ENCODE measurements around the gene CCSER1.

Gene CCSER1

DNA sequence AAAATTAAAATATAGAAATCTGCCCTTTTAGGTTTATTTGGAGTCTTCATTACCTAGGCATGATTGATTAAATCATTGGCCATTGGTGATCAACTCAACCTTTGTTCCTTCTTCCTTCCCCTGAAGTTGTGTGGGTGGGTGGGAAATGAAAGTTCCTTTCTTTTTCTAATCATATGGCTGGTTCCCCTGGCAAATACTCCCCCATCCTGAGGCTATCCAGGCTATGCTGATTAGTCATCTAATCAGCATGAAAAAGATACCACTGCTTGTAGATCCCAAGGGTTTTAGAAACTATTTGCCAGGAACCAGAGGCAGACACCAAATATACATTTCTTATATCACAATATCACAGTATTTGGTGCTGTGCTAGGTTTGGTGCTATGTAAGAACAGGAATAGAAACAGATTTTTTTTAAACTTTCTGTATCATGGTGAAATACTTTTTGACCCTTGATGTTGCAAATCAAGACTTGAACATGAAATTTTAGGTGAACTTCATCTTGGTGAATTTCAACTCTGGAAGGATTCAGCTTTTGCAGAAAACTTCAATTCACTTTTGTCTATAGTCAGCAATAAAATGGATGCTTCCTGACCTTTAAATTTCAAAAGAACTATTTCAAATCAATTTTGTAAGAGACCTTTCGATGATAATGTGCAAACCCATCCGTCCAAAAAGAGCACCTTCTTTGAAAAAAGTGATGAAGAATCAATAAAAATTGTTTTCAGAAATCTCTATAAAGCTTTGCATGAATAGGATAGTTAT lies 71.1 kb downstream of the CCSER1 start:
- no peak for DNase-seq (ENCODE audit: low read depth)

DNA sequence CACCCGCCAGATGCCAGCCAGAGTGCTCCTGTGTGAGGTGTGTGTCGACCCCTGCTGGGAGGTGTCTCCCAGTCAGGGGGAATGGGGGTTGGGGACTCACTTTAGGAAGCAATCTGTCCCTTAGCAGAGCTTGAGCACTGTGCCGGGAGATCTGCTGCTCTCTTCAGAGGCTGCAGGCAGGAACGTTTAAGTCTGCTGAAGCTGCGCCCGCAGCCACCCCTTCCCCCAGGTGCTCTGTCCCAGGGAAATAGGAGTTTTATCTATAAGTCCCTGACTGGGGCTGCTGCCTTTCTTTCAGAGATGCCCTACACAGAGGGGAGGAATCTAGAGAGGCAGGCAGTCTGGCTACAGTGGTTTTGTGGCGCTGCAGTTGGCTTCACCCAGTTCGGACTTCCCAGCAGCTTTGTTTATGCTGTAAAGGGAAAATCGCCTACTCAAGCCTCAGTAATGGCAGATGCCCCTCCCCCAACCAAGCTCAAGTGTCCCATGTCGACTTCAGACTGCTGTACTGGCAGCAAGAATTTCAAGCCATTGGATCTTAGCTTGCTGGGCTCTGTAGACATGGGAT lies 80.8 kb downstream of the CCSER1 start:
- no peak for DNase-seq (ENCODE audit: low read depth)

DNA sequence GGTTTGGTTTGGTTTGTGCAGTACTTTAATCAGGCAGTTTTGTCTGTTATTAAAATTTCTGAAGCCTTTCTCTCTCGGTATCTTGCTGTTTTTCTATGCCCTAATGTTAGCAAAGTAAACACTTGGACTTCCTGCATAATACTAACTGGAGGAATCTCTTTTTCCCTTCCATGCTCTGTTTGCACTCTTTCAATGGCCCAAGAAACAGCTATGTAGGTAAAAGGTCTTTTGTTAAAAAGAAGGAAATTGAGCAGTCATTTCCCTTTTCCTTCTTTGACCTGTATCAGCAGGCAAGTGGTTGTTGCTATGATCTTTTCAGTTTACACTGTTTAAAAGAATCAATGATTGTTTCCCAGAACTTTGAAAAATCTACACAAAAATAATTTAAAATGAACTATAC lies 82.7 kb downstream of the CCSER1 start:
- DNase-seq (ENCODE audit: low read depth): no peak

DNA sequence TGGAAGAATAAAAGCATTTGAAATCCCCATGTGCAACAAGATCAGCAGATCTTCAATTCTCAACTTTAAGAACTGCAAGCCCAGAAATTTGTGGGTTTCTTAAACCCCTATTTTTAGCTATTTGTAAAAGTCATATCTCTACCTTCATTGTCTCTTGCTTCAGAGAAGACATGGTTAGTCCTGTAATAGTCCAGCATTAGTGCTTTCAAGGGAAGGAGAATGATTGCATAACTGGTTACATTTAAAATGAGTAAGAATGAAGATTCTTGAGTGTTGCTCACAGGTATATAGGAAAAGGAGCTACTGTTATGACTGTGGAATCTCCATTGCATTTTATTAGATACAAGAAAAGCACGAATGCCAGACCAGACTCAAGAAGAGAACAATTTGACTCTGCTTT lies 84.0 kb downstream of the CCSER1 start:
- DNase-seq (ENCODE audit: low read depth): no peak

DNA sequence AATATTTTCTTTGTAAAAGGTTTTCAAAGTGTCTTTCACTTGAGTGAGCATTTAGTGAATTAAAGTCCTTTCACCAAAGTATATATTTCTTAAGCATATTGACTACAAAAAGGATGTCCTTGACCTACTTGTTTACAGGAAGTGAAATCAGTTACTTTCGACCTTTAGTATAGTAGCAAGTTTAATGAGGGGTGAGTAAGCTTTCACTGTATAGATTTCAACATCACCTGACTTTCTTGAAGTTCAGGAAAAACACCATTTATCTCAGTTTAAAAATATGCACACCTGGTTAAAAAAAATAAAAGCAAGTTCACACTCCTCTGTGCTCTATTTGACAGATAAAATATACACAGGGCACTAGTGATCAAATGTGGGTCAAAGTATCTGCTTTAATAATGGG lies 88.1 kb downstream of the CCSER1 start:
- no peak for DNase-seq (ENCODE audit: low read depth)

DNA sequence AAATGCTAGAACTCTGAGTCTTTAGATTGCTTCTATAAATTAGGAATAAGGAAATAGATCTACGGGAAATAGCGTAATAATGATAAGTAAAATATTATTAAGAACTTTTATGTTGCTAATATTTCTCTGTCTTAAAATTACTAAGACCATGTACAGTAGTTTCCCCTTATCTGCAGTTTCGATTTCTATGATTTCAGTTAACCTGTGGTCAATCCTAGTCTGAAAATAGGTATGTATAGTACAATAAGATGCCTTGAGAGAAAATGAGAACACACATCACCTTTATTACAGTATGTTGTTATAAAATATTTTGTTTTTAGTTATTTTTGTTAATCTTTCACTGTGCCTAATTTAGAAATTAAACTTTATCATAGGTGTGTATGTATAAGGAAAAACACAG lies 92.6 kb downstream of the CCSER1 start:
- DNase-seq (ENCODE audit: low read depth): no peak

DNA sequence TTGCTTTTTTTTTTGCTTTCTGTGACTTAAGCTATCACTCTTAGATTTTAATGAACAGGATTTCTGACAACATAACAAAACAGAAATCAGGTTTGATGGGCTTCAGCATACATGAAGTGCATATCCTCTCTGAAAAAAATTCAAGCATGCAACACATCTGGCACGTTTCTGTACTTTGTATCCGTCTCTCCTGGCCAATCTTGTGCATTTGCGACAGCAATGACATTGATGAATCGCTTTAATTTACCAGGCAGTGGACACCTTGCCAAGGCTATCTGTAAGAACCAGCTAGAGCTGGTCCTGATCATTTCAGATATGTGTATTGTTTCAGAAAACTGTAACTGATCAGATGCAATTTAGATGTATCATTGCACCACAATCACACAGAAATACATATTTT lies 93.3 kb downstream of the CCSER1 start:
- DNase-seq (ENCODE audit: low read depth): no peak

DNA sequence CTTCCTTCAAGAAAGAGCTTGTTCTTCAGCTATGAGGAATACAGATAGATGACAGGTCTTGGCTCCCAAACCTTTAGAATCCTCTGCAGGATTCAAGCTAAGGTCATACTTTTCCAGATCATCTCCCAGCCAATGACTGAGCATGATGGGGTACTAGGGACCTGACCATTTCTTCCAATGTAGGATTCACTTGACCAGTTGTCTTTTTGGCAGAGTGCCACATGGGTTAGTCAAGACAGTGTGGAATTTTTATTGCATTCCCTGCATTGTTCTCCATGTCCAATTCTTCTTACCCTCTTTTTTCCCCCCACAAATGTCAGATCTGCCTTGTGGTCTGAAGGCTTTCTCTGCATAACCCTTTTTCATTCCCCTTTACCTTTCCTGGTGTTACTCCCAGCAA lies 99.5 kb downstream of the CCSER1 start:
- peak; percentile 14 for DNase-seq (ENCODE audit: low read depth)

DNA sequence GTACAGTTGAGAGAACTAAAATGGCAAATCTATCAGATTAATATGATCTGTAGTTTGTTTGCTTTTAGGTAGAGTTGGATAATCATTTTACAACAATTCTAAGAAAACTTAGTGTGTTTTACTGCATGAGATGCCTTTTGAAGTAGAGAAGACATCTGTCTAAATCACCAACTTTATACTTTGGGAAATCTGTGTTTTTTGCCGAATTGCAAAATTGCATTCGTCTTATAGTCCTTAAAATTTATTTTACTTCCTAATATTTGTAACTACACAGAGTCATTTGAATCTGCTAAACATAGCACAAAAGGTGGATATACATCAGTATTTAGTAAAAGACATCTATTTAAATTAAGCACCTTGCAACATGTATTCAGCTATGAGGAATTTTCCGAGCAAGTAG lies 100.0 kb downstream of the CCSER1 start:
- no peak for DNase-seq (ENCODE audit: low read depth)

DNA sequence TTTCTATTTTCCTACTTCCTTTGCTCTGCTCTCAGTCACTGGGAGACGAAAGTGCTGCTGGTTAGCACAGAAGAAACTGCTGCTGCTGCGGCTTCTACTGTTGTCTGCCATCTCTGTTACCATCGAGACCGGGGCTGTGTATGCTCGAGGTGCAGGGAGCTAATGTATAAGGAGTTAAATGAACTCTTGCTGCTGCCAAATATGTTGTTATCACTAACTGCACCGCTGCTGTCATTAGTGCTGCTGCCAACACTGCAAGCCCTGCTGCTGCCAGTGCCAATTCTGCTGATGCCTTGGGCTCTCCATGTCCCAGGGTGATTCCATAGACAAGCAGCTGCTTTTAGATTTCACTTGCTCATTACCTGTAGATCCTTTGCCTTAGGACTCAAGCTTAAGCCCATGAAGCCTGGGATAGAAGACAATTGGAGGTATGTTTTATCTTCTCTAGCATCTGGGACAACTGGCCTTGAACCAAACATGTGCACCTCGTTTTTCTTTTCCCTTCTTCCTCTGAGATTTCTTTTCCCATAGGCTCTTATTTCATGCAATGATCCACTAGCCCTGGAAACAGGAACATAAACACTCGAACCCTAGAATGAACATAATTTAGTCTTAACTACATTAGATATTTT lies 107.8 kb downstream of the CCSER1 start:
- no peak for DNase-seq (ENCODE audit: low read depth)

DNA sequence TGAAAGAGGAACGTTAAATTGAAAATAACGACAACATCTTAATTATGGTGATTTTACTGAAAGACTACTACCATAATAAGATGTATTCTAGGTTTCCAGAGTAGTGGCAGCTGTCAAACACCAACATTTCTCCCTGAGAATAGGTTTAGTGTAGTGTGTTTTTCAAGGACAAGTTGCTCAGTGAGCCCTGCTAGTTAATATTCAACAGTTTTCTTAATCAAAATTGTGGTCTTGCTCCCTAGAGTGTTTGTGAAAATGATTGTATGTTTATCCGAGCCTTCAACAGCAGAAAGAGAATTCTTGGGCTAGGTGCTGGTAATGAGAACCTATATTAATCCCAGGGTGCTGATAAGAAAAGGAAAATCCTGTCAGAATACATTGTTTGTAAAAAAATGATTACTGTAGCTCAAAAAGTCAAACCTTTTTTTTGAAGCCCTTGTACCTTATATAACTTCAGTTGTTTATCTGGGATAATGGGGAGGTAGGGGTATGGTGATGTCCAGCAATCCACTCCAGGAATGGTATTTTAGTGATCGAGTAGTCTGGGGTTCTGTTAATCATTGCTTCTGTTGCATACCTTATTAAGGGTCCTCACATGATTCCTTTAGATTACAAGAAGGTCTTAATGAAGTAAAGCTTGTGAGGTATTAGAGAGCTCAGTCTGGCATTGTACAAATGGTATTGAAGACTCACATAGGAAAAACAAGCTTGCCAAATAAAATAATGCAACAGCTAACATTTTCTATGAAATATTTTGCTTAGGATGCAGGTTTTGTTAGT lies 110.7 kb downstream of the CCSER1 start:
- no peak for DNase-seq (ENCODE audit: low read depth)

DNA sequence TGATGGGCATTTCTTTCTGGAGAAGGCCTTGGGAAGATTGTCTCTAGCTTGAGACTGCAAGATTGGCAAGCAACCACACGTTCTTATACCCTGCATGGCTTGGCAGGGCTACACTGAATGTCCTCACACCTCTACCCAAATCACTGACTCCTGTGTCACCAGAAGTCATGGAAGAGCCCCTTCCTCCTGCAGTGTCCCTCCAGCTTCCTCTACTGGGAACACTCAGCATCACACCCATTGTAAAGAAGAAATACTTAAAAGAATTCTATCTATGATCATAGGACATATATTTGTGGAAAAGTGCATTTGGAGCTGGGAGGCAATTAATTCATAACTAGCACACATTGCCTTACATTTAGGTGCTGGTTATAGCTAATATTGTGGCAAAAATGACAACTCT lies 113.1 kb downstream of the CCSER1 start:
- DNase-seq (ENCODE audit: low read depth): no peak

DNA sequence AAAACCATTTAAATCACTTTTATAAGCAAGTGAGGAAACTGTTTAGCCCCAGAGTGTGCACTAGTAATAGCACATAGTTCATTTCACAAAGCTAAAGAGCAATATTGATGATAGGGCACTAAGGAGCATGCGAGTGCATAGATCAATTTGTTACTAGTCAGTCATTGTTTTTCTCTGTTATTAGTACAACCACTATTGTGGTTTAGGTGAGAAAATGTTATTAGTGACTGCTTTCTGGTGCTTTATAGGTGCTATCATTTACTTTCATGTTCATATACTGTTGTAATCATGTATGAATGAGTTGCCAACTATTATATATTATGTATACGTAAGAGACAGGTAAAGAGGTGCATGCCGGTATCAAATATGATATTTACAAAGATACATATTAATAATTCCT lies 113.8 kb downstream of the CCSER1 start:
- DNase-seq (ENCODE audit: low read depth): no peak

DNA sequence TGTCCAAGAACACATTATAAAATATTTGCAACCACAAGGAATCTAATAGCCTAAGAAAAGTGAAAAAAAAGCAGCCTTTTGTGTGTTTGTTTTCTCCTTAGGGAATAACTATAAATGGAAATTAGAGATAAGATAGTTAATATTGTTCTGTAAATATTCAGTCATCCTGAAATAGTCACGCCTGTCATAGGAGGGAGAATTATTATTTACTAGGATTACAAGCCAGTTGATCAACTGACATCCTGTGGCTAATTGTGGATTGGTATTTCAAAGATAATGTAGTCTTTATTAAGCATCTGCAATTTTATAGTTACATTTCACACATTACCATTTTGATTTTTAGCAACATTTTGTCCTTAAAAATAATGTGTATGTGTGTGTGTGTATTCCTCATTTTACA lies 118.6 kb downstream of the CCSER1 start:
- DNase-seq (ENCODE audit: low read depth): no peak

DNA sequence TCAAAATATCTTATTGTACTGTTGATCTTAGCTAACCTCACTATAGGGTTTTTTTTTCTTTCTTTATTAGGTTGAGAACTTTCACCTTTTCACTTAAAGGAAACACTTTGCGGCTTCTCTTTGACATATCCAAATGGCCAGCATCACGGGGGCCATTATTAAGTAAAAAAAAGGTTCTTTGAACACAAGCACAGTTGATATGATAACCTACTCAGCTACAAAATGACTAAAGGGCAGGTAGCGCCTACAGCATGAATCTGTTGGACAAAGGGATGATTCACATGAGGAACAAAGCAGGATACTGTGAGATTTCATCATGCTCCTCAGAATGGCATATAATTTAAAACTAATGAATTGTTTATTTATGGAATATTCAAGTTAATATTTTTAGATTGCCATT lies 119.6 kb downstream of the CCSER1 start:
- DNase-seq (ENCODE audit: low read depth): no peak

DNA sequence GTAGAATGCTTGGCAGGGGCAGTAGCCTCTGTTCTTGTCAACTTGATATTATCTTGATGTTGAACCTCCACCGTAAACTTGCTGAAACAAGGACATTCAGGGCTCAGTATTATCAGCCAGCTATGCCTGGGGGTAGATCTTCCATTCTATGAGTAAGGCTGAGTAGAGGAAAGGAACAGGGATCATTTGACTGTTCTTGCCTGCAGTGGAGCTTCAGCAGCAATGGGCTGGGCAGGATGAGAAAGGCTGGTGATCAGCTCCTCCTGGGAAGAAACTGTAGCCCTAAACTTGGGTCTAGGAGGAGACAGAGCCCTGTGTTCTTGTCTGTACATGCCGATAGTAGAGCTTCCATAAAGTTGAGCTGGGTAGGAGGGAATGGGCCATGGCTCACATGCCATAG lies 127.2 kb downstream of the CCSER1 start:
- DNase-seq (ENCODE audit: low read depth): no peak

DNA sequence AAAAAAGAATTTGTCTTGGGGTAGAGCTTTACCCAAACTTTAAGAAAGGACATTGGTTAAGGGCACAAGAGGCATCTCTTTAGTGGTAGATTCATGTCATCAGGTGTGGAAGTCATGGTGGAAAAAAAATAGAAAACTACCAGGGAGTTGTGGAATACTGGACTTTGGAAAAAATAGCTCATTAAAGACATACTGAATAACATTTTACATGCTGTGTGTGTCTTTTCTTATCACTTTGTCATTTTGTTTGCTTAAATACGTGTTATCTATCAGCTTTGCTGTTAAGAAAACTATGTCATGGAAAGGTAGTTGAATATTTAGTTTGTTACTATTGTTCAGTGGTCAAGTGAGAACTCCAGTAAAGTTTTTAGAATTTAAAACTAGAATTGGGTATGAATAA lies 147.0 kb downstream of the CCSER1 start:
- no peak for DNase-seq (ENCODE audit: low read depth)

DNA sequence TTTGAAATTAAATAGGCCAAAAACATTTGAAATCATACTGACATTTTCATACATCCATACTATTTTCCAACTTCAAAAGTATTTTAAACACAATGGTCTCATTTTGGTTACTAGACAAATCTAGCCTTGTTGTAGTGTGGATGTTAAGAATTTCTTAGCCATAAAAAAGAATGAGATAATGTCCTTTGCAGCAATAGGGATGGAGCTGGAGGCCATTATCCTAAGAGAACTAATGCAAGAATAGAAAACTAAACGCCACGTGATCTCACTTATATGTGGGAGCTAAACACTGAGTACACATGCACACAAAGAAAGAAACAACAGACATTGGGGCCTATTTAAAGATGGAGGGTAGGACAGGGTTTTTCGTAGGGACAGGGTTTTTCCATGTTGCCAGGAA lies 153.8 kb downstream of the CCSER1 start:
- no peak for DNase-seq (ENCODE audit: low read depth)

DNA sequence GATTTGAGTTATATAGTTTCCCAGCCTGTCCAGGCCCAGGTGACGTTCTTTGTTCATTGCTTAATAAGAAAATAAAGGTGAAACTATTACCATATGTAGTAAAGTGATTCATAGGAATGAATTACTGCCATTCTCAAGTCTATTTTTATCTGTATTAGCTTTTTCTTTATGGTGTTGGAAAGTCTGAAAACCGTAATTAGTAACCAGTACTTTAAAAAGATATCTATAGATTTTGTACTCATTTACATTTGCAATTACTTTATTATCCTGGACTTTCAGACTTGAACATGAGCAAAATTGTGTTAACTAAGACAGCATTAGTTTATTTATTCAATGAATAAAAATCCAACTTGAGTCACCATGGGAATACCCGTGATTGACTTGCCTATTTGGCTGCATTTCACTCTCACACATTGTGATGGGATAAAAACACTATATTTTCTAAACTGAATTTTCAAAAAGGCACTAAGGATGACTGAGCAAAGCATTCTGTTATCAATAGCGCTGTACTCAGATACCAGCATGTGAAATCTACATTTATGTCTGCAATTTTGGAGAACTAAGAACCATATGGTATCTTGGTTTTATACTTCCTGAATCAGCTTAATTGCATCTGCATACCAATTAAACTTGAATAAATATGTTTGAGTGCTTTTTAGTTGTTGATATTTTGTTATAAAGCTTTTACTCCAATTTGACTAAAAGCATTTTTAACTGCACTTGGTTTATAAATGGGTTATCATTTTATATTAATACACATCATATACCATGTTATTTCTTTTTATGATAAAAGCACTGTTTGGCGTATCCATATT lies 154.6 kb downstream of the CCSER1 start:
- DNase-seq (ENCODE audit: low read depth): no peak

DNA sequence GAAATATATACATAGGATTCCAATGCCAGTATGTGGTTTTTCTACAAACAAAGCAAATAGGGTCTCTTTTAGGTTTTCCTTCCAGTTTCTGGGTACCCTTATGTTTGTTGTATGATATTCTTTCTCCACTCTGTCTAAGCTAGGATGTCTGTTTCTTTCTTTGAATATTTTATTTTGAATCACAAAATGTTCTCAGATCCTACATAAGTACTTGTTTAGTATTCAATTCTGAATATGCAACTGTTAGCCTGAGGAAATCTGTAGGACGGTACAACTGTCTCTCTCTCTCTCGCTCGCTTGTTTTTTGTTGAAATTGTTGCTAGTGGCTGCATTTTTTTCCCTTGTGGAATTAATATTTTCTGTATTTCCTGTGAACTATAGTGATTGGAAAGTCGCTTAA lies 163.2 kb downstream of the CCSER1 start:
- DNase-seq (ENCODE audit: low read depth): no peak

DNA sequence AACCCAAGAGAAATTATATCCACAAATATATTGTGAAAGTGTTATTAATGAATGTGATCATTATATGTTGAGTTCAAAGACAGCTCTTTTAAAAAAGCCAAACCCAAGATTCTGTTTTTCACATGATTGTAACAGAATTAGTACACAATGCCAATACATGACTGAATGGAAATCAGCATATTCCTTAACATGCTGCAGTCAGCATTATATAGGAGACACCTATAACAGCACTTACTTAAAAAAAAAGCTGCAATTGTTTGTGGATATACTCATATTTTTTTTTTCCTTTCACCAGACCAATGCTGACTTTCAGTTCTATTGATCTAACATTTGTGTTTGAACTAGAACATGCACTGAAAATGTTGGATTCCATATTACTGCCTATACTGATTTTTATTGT lies 165.2 kb downstream of the CCSER1 start:
- DNase-seq (ENCODE audit: low read depth): no peak

DNA sequence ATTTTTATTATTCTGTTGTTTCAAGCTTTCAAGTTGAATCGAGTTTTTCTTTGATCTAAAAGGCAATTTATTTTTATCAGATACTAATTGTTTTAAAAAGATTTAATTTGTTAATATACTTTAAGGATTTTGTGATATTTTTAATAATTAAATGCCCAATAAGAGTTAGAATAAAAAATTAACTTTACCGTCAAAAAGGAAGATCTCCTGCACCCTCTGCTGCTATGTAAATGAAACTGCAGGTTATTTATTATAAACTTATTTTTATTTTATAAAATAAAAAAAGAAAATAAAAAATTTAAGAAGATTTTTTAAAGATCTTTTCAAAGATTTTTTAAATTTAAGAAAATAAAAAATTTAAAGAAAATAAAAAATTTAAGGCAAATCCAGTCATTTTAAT lies 166.1 kb downstream of the CCSER1 start:
- no peak for DNase-seq (ENCODE audit: low read depth)
